ENCODE data around the gene ARHGAP32. TPM values are rescaled to one million over a fixed set of nuclear protein-coding genes. Genes with fewer than 3 reads are reported as not detected.

Gene ARHGAP32
- total RNA-seq, 1 experiment from 2014 or later, result 27.8 TPM

- TF ChIP-seq TCF7L2 (IDR thresholded peaks at IDR 0.05; ENCODE audit: borderline replicate concordance, extremely low read depth, insufficient read depth, insufficient read length) (no peak), EZH2 (IDR thresholded peaks at IDR 0.05) (no peak), EGR1 (IDR thresholded peaks at IDR 0.05; ENCODE audit: low read depth) (no peak)
Measured at GRCh38 chr11:129066229-129066628, 125.9 kb downstream of the ARHGAP32 start (continued).

- ChIA-PET RAD21 (ENCODE audit: low non-redundant PET in 1 of 2, low total read pairs in 2 of 2, uncharacterized antibody in 2 of 2, unreplicated experiment in 2 of 2) (no interaction called here), POLR2A (interaction anchor here (0.8 kb wide), 1 partner anchor 39 kb away, joined by 3 read pairs; no protein-coding TSS in a partner anchor), CTCF (interaction anchor here (0.6 kb wide), 1 partner anchor 157 kb away, joined by 7 read pairs; no protein-coding TSS in a partner anchor)
- TF ChIP-seq CBX3 (IDR thresholded peaks at IDR 0.05; ENCODE audit: low read depth), result no peak
- TF ChIP-seq JUND (IDR thresholded peaks at IDR 0.05), result no peak
- no peak for TF ChIP-seq SRF (IDR thresholded peaks at IDR 0.05; ENCODE audit: low read depth)
- no peak for TF ChIP-seq ZNF274 (IDR thresholded peaks at IDR 0.05; ENCODE audit: low read depth, low read length)
- TF ChIP-seq TCF7L2 (IDR thresholded peaks at IDR 0.05; ENCODE audit: borderline replicate concordance, extremely low read depth, insufficient read depth, insufficient read length), result no peak
- no peak for TF ChIP-seq ZFX (IDR thresholded peaks at IDR 0.05)
- TF ChIP-seq ELF1 (IDR thresholded peaks at IDR 0.05; ENCODE audit: borderline replicate concordance, low read depth), result no peak
- no peak for TF ChIP-seq YY1 (IDR thresholded peaks at IDR 0.05; ENCODE audit: extremely low read depth, insufficient replicate concordance, low read depth, low read length)
- TF ChIP-seq SP1 (IDR thresholded peaks at IDR 0.05; ENCODE audit: low read depth), result no peak
- TF ChIP-seq FOSL1 (IDR thresholded peaks at IDR 0.05; ENCODE audit: low read depth), result no peak
- no peak for TF ChIP-seq EZH2phosphoT487 (IDR thresholded peaks at IDR 0.05; ENCODE audit: borderline replicate concordance)
- no peak for TF ChIP-seq ATF3 (IDR thresholded peaks at IDR 0.05)
- TF ChIP-seq MAX (IDR thresholded peaks at IDR 0.05), result no peak
- TF ChIP-seq POLR2AphosphoS5 (IDR thresholded peaks at IDR 0.05; ENCODE audit: low read depth, low read length), result no peak
- TF ChIP-seq ZBTB33 (IDR thresholded peaks at IDR 0.05; ENCODE audit: extremely low read depth, insufficient replicate concordance, low read length), result no peak
- no peak for TF ChIP-seq CTCF (IDR thresholded peaks at IDR 0.05 in 2 of 3, conservative IDR thresholded peaks at IDR 0.05 in 1 of 3; ENCODE audit: borderline replicate concordance in 1 of 3, insufficient read depth in 1 of 3, low read depth in 2 of 3, low read length in 2 of 3)
- no peak for TF ChIP-seq CEBPB (IDR thresholded peaks at IDR 0.05; ENCODE audit: low read depth)
- Histone ChIP-seq H3K27ac (ENCODE audit: low read depth, low read length) (no peak overlapping the region), H3K27me3 (ENCODE audit: insufficient read depth, low read length) (no peaks in the 10 kb centered on the region), H3K4me1 (ENCODE audit: control insufficient read depth in 1 of 2, insufficient read depth in 2 of 2, low read length in 2 of 2) (peaks cover 16 to 32% of the 10 kb centered on the region in 2 experiments), H3K4me2 (ENCODE audit: low read length) (no peak overlapping the region), H3K9ac (ENCODE audit: low read length) (no peak overlapping the region), H3K9me3 (ENCODE audit: control insufficient read depth in 1 of 2, insufficient read depth in 1 of 2, low read depth in 1 of 2, low read length in 2 of 2) (no peaks in the 10 kb centered on the region), H3K79me2 (ENCODE audit: insufficient read depth, low read length) (no peaks in the 10 kb centered on the region), H3K36me3 (ENCODE audit: control insufficient read depth in 1 of 2, insufficient read depth in 2 of 2, low read length in 2 of 2) (no peaks in the 10 kb centered on the region; a peak in 1 of 4 replicates), H3K4me3 (replicated peaks in 1 of 2; ENCODE audit: low read depth in 1 of 2, low read length in 2 of 2) (no peak overlapping the region), H3K9me2 (ENCODE audit: insufficient read depth) (no peaks in the 10 kb centered on the region), H4K20me1 (ENCODE audit: insufficient read depth) (no peaks in the 10 kb centered on the region), H2AFZ (ENCODE audit: low read depth, low read length, poor library complexity, severe bottlenecking) (no peak overlapping the region)
- no peak for DNase-seq (ENCODE audit: low read depth, low spot score)
- no peak for ATAC-seq
- BruUV-seq (replicated peaks), result no TSS peak
- intact Hi-C loops (cut with micrococcal nuclease), result no loop called here
Measured at GRCh38 chr11:129063118-129063517, 129.0 kb downstream of the ARHGAP32 start.
